ENCODE data around the gene DECR2.

DECR2 gene

GRCh38 chr16:427250-427649 is 25.6 kb downstream of the DECR2 start:
- peak overlapping the region; percentile 68 for H3K4me3 ChIP-seq (ENCODE audit: low read depth, low read length)
- in situ Hi-C loops (cut with HindIII; ENCODE audit: low sequenced_read_pairs) = no loop called here
- TF ChIP-seq, protein P1, sequence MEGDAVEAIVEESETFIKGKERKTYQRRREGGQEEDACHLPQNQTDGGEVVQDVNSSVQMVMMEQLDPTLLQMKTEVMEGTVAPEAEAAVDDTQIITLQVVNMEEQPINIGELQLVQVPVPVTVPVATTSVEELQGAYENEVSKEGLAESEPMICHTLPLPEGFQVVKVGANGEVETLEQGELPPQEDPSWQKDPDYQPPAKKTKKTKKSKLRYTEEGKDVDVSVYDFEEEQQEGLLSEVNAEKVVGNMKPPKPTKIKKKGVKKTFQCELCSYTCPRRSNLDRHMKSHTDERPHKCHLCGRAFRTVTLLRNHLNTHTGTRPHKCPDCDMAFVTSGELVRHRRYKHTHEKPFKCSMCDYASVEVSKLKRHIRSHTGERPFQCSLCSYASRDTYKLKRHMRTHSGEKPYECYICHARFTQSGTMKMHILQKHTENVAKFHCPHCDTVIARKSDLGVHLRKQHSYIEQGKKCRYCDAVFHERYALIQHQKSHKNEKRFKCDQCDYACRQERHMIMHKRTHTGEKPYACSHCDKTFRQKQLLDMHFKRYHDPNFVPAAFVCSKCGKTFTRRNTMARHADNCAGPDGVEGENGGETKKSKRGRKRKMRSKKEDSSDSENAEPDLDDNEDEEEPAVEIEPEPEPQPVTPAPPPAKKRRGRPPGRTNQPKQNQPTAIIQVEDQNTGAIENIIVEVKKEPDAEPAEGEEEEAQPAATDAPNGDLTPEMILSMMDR (IDR thresholded peaks at IDR 0.05; ENCODE audit: low read depth, low read length) = no peak
- DNase-seq (ENCODE audit: low read depth, low spot score) = no peak

GRCh38 chr16:430904-431303 is 29.2 kb downstream of the DECR2 start:
- TF ChIP-seq, protein P1 (IDR thresholded peaks at IDR 0.05; ENCODE audit: low read depth, low read length) = no peak
- no peak for DNase-seq (ENCODE audit: low read depth, low spot score)
- in situ Hi-C loops (cut with HindIII; ENCODE audit: low sequenced_read_pairs) = no loop called here
- no peak overlapping the region for H3K4me3 ChIP-seq (ENCODE audit: low read depth, low read length)

- TF ChIP-seq, protein P1 (IDR thresholded peaks at IDR 0.05; ENCODE audit: low read depth, low read length) = no peak
Measured at GRCh38 chr16:440627-441026, 38.9 kb downstream of the DECR2 start.

GRCh38 chr16:441447-441846 is 39.8 kb downstream of the DECR2 start:
- in situ Hi-C loops (cut with HindIII; ENCODE audit: low sequenced_read_pairs) = no loop called here
- H3K4me3 ChIP-seq (ENCODE audit: low read depth, low read length) = no peak overlapping the region
- TF ChIP-seq, protein P1 (IDR thresholded peaks at IDR 0.05; ENCODE audit: low read depth, low read length) = no peak
- no peak for DNase-seq (ENCODE audit: low read depth, low spot score)

More at GRCh38 chr16:440627-441026, 38.9 kb downstream of the DECR2 start:
- in situ Hi-C loops (cut with HindIII; ENCODE audit: low sequenced_read_pairs) = no loop called here
- no peak overlapping the region for H3K4me3 ChIP-seq (ENCODE audit: low read depth, low read length)
- DNase-seq (ENCODE audit: low read depth, low spot score) = no peak

DNA sequence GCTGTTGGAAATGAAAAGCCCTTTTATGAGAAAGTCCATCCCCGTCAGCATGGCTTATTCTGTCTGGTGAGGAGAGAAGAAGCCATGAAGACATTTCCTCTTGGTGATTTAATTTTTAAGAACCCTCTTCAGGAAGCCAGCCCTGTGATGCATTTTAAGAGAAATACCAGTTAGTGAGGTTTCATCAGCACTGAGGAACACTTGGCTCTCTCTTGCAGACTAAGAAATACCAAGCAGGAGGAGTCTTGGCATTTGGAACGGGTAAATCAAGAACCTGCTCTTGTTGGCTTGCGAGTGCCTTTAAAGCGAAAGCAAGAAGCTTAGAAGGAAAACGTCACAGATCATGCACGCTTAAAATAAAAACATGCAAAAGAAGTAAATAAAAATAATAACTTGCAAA is 41.3 kb downstream of the DECR2 start:
- H3K4me3 ChIP-seq (ENCODE audit: low read depth, low read length) = no peak overlapping the region
- DNase-seq (ENCODE audit: low read depth, low spot score) = no peak
- TF ChIP-seq, protein P1 (IDR thresholded peaks at IDR 0.05; ENCODE audit: low read depth, low read length) = no peak
- in situ Hi-C loops (cut with HindIII; ENCODE audit: low sequenced_read_pairs) = no loop called here

DNA sequence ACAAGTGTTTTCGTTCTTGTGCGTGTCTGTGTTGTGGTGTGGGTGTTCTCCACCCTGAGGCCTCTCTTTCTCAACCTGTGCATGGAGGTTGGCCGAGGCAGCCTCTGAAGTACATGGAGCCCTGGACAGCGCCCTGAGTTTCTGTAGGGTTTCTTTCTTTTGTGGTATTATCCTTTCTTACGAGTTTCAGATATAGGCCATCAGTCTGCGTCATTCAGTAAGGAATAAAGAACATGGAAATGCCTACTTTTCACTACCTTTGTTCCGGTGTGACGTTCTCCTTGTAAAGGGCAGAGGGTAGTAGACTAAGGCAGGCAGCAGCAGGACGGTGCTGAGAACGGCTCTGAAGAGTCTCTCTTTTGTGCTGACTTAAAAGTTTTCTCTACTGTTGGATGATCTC is 42.3 kb downstream of the DECR2 start:
- TF ChIP-seq, protein P1 (IDR thresholded peaks at IDR 0.05; ENCODE audit: low read depth, low read length) = no peak
- in situ Hi-C loops (cut with HindIII; ENCODE audit: low sequenced_read_pairs) = no loop called here
- no peak for DNase-seq (ENCODE audit: low read depth, low spot score)

GRCh38 chr16:445566-445965 is 43.9 kb downstream of the DECR2 start:
- TF ChIP-seq, protein P1 (IDR thresholded peaks at IDR 0.05; ENCODE audit: low read depth, low read length) = no peak
- in situ Hi-C loops (cut with HindIII; ENCODE audit: low sequenced_read_pairs) = no loop called here
- no peak for DNase-seq (ENCODE audit: low read depth, low spot score)
- H3K4me3 ChIP-seq (ENCODE audit: low read depth, low read length) = no peak overlapping the region

More for the DNA sequence above, 42.3 kb downstream of the DECR2 start:
- no peak overlapping the region for H3K4me3 ChIP-seq (ENCODE audit: low read depth, low read length)

Measured in astrocyte of the spinal cord (primary cell).